ENCODE data around the gene DLX1.
"Not testable (repeated sequence)": the region's sequence is repeated elsewhere in the genome, so short reads cannot be mapped to it uniquely, and the experiment has no call there.

The DLX1 gene

GRCh38 chr2:172099472-172100079 is 14.3 kb downstream of the DLX1 start:
- DNase-seq: no peak

- DNase-seq: peak; percentile 34
These were observed 15.0 kb downstream of the DLX1 start for GRCh38 chr2:172100080-172100934.

GRCh38 chr2:172100935-172101820 is 15.9 kb downstream of the DLX1 start:
- peak; percentile 41 for DNase-seq

GRCh38 chr2:172101821-172102390 is 16.6 kb downstream of the DLX1 start:
- peak; percentile 46 for DNase-seq

GRCh38 chr2:172102391-172103359 is 17.4 kb downstream of the DLX1 start, which contains the start of gene DLX2:
Gene DLX2, minus strand, starts transcription at chr2:172102900. Its CDS starts 362 bp downstream, at chr2:172102538.
- peak; percentile 93 for DNase-seq

- DNase-seq: peak; percentile 87
These were observed 18.4 kb downstream of the DLX1 start for GRCh38 chr2:172103471-172104272.

- DNase-seq: peak; percentile 20
These were observed 20.3 kb downstream of the DLX1 start for GRCh38 chr2:172105471-172106107.

GRCh38 chr2:172106108-172106961 is 21.0 kb downstream of the DLX1 start:
- DNase-seq: peak; percentile 81

- peak; percentile 21 for DNase-seq
These were observed 22.6 kb downstream of the DLX1 start for GRCh38 chr2:172107690-172108586.

- DNase-seq: no peak
These were observed 23.3 kb downstream of the DLX1 start for GRCh38 chr2:172108587-172108930.

- DNase-seq: peak; percentile 23
These were observed 24.1 kb downstream of the DLX1 start for GRCh38 chr2:172109256-172109987.

GRCh38 chr2:172109988-172110811 is 24.9 kb downstream of the DLX1 start:
- peak; percentile 15 for DNase-seq

GRCh38 chr2:172113617-172114016 is 28.3 kb downstream of the DLX1 start:
- DNase-seq: peak; percentile 72

- not testable (repeated sequence) for DNase-seq
These were observed 28.9 kb downstream of the DLX1 start for GRCh38 chr2:172114176-172114575.

GRCh38 chr2:172114579-172114978 is 29.3 kb downstream of the DLX1 start:
- no peak for DNase-seq

- no peak for DNase-seq
These were observed 30.8 kb downstream of the DLX1 start for GRCh38 chr2:172116107-172116506.

Data from hematopoietic multipotent progenitor cell treated with erythropoietin and hydrocortisone succinate and interleukin-3 and kit ligand, for 4 days (in vitro differentiated cells).